Measurements from ENCODE around the gene IFIT2. TPM values are rescaled to one million over a fixed set of nuclear protein-coding genes. Genes with fewer than 3 reads are reported as not detected.

Gene IFIT2
- total RNA-seq, 4 donors from 2014 or later = 3.3 to 10.9 (median 4.7) TPM

DNA sequence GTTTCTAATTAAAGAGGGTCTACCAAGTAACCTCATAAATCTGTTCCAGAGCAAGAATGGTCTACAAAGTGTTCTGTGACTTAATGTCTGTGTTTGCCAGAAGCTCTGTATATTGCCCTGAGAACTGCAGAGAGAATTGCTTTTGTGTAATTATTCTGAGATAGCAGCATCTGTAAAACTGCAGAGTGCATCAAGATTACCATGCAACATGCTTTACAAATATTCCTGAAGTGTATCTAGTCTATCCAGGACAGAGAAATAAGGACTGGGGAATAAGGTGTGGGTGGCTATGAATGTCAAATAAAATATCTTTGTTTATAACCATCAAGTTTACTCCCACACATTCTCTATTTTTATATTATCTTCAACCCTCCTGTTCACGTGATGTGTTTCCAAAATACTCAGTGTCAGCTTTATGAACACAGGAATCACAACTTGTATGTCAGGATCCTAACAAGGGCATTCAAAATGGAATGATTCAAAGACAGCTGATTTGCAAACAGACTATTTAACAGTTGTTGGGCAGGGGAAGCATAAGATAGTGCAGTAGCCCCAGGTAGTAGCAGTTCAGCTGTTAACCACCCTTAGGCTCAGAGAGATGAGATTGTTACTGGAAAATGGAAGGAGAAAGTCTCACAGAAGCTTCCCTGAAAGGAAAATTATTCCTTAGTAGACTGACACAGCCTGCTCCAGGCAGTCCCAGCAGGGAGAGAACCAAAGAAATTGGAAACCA is 35.0 kb upstream of the IFIT2 start:
- H3K27ac ChIP-seq = no peak overlapping the region
- H3K36me3 ChIP-seq = no peaks in the 10 kb centered on the region

DNA sequence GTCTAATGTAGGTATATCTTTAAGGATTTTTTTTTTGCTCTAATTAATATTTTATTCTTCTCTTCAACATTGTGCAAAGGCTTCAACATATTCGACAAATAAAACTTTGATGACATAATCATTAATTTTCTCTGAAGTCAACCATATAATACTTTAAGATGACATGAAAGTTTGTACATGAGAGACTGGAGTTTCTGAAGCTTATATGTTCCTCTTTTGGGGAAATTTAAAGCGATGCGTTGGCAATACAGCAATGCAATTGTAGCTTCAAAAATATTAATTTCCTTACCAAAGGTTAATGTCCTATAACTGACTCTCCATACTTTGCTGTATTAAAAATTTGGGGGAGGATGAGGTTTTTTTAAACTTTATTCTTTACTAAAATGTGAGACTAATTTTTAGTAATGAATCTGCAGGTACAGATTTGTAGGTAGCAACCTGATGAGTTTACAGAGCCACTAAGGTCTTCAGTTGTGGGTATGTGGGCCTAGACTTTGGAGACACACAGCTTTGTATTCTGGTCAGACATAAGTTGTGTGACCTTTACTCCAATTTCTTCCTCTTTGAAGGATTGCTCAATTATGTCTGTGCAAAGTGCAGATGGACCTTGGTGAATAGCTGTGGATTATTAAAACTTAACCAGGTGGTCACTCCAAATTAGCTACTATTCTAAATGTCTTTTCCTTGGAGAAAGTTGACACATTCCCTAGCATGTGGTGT is 32.3 kb upstream of the IFIT2 start:
- H3K9me3 ChIP-seq = no peaks in the 10 kb centered on the region
- DNase-seq = no peak

More for the DNA sequence above, 35.0 kb upstream of the IFIT2 start:
- H3K27me3 ChIP-seq = no peaks in the 10 kb centered on the region
- no peak overlapping the region for H3K4me3 ChIP-seq
- no peak for DNase-seq
- no peak for TF ChIP-seq POLR2A (IDR thresholded peaks at IDR 0.05)
- TF ChIP-seq, protein P1, sequence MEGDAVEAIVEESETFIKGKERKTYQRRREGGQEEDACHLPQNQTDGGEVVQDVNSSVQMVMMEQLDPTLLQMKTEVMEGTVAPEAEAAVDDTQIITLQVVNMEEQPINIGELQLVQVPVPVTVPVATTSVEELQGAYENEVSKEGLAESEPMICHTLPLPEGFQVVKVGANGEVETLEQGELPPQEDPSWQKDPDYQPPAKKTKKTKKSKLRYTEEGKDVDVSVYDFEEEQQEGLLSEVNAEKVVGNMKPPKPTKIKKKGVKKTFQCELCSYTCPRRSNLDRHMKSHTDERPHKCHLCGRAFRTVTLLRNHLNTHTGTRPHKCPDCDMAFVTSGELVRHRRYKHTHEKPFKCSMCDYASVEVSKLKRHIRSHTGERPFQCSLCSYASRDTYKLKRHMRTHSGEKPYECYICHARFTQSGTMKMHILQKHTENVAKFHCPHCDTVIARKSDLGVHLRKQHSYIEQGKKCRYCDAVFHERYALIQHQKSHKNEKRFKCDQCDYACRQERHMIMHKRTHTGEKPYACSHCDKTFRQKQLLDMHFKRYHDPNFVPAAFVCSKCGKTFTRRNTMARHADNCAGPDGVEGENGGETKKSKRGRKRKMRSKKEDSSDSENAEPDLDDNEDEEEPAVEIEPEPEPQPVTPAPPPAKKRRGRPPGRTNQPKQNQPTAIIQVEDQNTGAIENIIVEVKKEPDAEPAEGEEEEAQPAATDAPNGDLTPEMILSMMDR (IDR thresholded peaks at IDR 0.05) = no peak
- H3K4me1 ChIP-seq = no peaks in the 10 kb centered on the region
- no peaks in the 10 kb centered on the region for H3K9me3 ChIP-seq

DNA sequence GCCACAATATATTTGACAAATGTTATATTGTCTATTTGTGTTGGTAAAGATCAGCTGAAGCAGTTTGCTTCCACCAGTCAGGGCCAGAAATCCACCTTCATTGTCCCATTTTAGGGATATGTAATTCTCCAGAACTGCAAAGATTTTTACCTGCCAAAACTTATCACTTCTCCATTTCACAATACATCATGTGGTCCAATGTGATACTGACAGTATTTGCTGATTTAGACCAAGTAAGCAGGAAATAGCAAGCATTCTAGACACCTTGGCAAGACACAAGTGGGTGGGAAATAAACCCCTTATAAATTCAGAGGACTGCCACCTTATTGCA is 31.7 kb upstream of the IFIT2 start:
- Histone ChIP-seq H3K4me1 (no peaks in the 10 kb centered on the region), H3K27me3 (no peaks in the 10 kb centered on the region), H3K36me3 (no peaks in the 10 kb centered on the region), H3K27ac (peak overlapping the region in 1 of 4 donors; percentile 60), H3K9me3 (no peaks in the 10 kb centered on the region), H3K4me3 (no peak overlapping the region)
- no peak for DNase-seq
- TF ChIP-seq, protein P1 (IDR thresholded peaks at IDR 0.05) = no peak
- TF ChIP-seq POLR2A (IDR thresholded peaks at IDR 0.05) = no peak

More for the DNA sequence above, 32.3 kb upstream of the IFIT2 start:
- TF ChIP-seq, protein P1 (IDR thresholded peaks at IDR 0.05) = no peak
- no peak for TF ChIP-seq POLR2A (IDR thresholded peaks at IDR 0.05)
- Histone ChIP-seq H3K36me3 (no peaks in the 10 kb centered on the region), H3K4me1 (no peaks in the 10 kb centered on the region), H3K27me3 (no peaks in the 10 kb centered on the region), H3K27ac (peak overlapping the region in 1 of 4 donors; percentile 60), H3K4me3 (no peak overlapping the region)

GRCh38 chr10:89271532-89271931 is 30.3 kb upstream of the IFIT2 start:
- no peak overlapping the region for H3K4me3 ChIP-seq
- no peaks in the 10 kb centered on the region for H3K36me3 ChIP-seq
- H3K27me3 ChIP-seq = no peaks in the 10 kb centered on the region
- no peaks in the 10 kb centered on the region for H3K4me1 ChIP-seq
- no peak for DNase-seq
- H3K9me3 ChIP-seq = no peaks in the 10 kb centered on the region
- no peak overlapping the region for H3K27ac ChIP-seq
- no peak for TF ChIP-seq POLR2A (IDR thresholded peaks at IDR 0.05)
- TF ChIP-seq, protein P1 (IDR thresholded peaks at IDR 0.05) = no peak

DNA sequence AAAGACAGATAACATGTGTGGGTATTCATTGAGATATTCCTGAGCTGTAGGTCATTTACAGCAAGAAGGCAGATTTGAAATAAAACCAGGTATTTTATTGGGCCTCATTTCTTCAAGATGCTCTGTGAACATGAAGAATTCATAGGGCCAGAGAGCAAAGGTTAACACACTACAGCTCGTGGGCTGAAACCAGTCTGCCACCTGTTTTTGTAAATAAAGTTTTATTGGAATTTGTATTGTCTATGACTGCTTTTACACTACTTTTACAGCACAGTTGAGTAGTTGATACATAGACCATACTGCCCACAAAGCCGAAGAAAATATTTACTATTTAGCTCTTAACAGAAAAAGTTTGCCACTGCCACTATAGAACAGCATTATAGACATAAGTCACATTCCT is 28.2 kb upstream of the IFIT2 start:
- H3K27me3 ChIP-seq = no peaks in the 10 kb centered on the region
- no peak for DNase-seq

More for the DNA sequence above, 28.2 kb upstream of the IFIT2 start:
- H3K9me3 ChIP-seq = no peaks in the 10 kb centered on the region
- no peaks in the 10 kb centered on the region for H3K4me1 ChIP-seq
- no peak for TF ChIP-seq POLR2A (IDR thresholded peaks at IDR 0.05)
- TF ChIP-seq, protein P1 (IDR thresholded peaks at IDR 0.05) = no peak
- H3K4me3 ChIP-seq = no peak overlapping the region
- H3K27ac ChIP-seq = no peak overlapping the region
- H3K36me3 ChIP-seq = no peaks in the 10 kb centered on the region
